ENCODE measurements around the gene DOK7. TPM values are rescaled to one million over a fixed set of nuclear protein-coding genes. Genes with fewer than 3 reads are reported as not detected.
A peak's percentile ranks its signal among the peaks of the same experiment; 100 is the strongest.

Gene DOK7
- total RNA-seq, 1 experiment from 2014 or later, result 0.26 TPM

DNA sequence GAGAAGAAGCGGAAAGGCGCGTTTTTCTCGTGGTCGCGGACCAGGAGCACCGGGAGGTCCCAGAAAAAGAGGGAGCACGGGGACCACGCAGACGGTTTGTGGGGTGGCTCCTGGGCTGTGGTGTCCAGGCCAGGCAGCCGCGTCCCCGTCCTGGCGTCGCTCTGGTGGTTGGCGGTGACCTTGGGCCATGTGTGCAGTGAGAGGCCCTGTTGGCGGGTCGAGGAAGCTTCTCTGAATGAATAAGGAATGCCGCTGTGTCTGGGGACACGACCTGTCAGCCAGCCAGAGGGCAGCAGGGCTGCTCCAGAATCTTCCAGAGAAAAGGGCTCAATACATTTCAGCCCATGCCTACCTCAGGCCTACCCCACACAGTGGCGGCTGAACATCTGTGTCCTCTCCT lies 45.7 kb upstream of the DOK7 start:
- Mint-ChIP-seq H3K27me3 (ENCODE audit: low read depth) (no peaks in the 10 kb centered on the region; the same call in 1 of the 2 replicates), H3K4me3 (no peak overlapping the region), H3K9me3 (no peaks in the 10 kb centered on the region), H3K4me1 (no peaks in the 10 kb centered on the region; a peak in 1 of 4 replicates), H3K27ac (no peak overlapping the region), H3K36me3 (ENCODE audit: insufficient read depth in 1 of 3, low read depth in 3 of 3) (peaks cover 0 to 30% (median 2%) of the 10 kb centered on the region in 3 experiments; a peak in 5 of 7 replicates)
- H3K27me3 ChIP-seq (ENCODE audit: insufficient read depth, low read length), result no peaks in the 10 kb centered on the region
- TF ChIP-seq, protein P1, sequence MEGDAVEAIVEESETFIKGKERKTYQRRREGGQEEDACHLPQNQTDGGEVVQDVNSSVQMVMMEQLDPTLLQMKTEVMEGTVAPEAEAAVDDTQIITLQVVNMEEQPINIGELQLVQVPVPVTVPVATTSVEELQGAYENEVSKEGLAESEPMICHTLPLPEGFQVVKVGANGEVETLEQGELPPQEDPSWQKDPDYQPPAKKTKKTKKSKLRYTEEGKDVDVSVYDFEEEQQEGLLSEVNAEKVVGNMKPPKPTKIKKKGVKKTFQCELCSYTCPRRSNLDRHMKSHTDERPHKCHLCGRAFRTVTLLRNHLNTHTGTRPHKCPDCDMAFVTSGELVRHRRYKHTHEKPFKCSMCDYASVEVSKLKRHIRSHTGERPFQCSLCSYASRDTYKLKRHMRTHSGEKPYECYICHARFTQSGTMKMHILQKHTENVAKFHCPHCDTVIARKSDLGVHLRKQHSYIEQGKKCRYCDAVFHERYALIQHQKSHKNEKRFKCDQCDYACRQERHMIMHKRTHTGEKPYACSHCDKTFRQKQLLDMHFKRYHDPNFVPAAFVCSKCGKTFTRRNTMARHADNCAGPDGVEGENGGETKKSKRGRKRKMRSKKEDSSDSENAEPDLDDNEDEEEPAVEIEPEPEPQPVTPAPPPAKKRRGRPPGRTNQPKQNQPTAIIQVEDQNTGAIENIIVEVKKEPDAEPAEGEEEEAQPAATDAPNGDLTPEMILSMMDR (conservative IDR thresholded peaks at IDR 0.05), result no peak
- H4K5ac ChIP-seq (ENCODE audit: insufficient read length, low read depth, low read length), result no peak overlapping the region
- H3K9me3 ChIP-seq (ENCODE audit: control insufficient read depth, low read depth, low read length), result no peaks in the 10 kb centered on the region
- no peaks in the 10 kb centered on the region for H3K79me2 ChIP-seq (ENCODE audit: insufficient read depth, low read length)
- H3K4ac ChIP-seq (ENCODE audit: low read depth, low read length), result no peak overlapping the region
- no peak overlapping the region for H3K14ac ChIP-seq (ENCODE audit: insufficient read depth, low read length)
- H2AK5ac ChIP-seq (ENCODE audit: insufficient read length, low read length), result no peak overlapping the region
- no CpG with 5 or more reads among the region's 21 CpGs for WGBS (ENCODE audit: extremely low coverage, insufficient read length, low lambda C conversion rate)
- no peak overlapping the region for H3K27ac ChIP-seq (ENCODE audit: insufficient read length, low read depth, low read length)
- H2BK20ac ChIP-seq (ENCODE audit: low read depth, low read length, poor library complexity, severe bottlenecking), result no peak overlapping the region
- H4K8ac ChIP-seq (replicated peaks; ENCODE audit: insufficient read length, low read depth, low read length), result no peak overlapping the region
- no peak overlapping the region for H3K4me2 ChIP-seq (ENCODE audit: insufficient read depth, insufficient read length, low read length)
- no peaks in the 10 kb centered on the region for H4K20me1 ChIP-seq (ENCODE audit: control insufficient read depth, insufficient read depth, insufficient read length)
- no peak overlapping the region for H3K9ac ChIP-seq (ENCODE audit: extremely low read depth, insufficient read length, low read length)
- no peaks in the 10 kb centered on the region for H3K79me1 ChIP-seq (ENCODE audit: insufficient read depth, low read depth, low read length, poor library complexity, severe bottlenecking)
- H3K4me1 ChIP-seq (ENCODE audit: insufficient read depth, low read length), result no peaks in the 10 kb centered on the region
- no peak overlapping the region for H2BK5ac ChIP-seq (ENCODE audit: insufficient read length, low read length)
- no peak overlapping the region for H3K23ac ChIP-seq (ENCODE audit: insufficient read length, low read depth, low read length)
- no peak overlapping the region for H2AFZ ChIP-seq (ENCODE audit: low read length)
- peak; percentile 27 for DNase-seq
- H3K23me2 ChIP-seq (ENCODE audit: insufficient read length, low read depth, low read length, poor library complexity, severe bottlenecking), result no peaks in the 10 kb centered on the region
- H2BK15ac ChIP-seq (ENCODE audit: low read depth, low read length), result no peak overlapping the region
- no peak overlapping the region for H3T11ph ChIP-seq (ENCODE audit: low read length)
- no peak overlapping the region for H4K91ac ChIP-seq (ENCODE audit: insufficient read length, low read depth, low read length)
- H2BK120ac ChIP-seq (ENCODE audit: low read depth, low read length, poor library complexity, severe bottlenecking), result no peak overlapping the region
- H2BK12ac ChIP-seq (ENCODE audit: insufficient read length, low read depth, low read length), result no peak overlapping the region
- no peak overlapping the region for H3K18ac ChIP-seq (ENCODE audit: insufficient read length, low read depth, low read length)
- H3K56ac ChIP-seq (ENCODE audit: insufficient read length, low read depth, low read length), result no peak overlapping the region

Data from H9 (cell line).